Calu3 (cell line): ENCODE results near the gene NDUFB6. TPM values are rescaled to one million over a fixed set of nuclear protein-coding genes. Genes with fewer than 3 reads are reported as not detected.

Source experiments
- BruUV-seq: library from RNA; stranded (reverse); fragments of 400-500 nt; replicated peaks from 2 replicates; lab custom pipeline; 2021; lab: Mats Ljungman, UMichigan
- CTCF ChIA-PET: fragments of 300-600 bp; sonication (Branson Sonifier 250); formaldehyde crosslinking; loops from one replicate; lab custom pipeline; 2022; ENCODE audit warnings: antibody characterized with exemption; lab: Charles Lee
- DNase-seq: peaks from one replicate; pipeline ENCODE4 v3.0.0; 2022
- H3K27ac Mint-ChIP-seq: one replicate; pipeline ENCODE4 v1.8.0; 2022; ENCODE audit warnings: mixed read lengths; ENCODE audit not compliant: unreplicated experiment
- H3K27me3 Mint-ChIP-seq: one replicate; pipeline ENCODE4 v1.8.0; 2022; ENCODE audit warnings: mixed read lengths; ENCODE audit not compliant: unreplicated experiment
- H3K36me3 Mint-ChIP-seq: one replicate; pipeline ENCODE4 v1.8.0; 2022; ENCODE audit warnings: mild to moderate bottlenecking, moderate library complexity, mixed read lengths; ENCODE audit not compliant: insufficient read depth, unreplicated experiment
- H3K4me1 Mint-ChIP-seq: one replicate; pipeline ENCODE4 v1.8.0; 2022; ENCODE audit warnings: mild to moderate bottlenecking, low read depth, mixed read lengths; ENCODE audit not compliant: unreplicated experiment
- H3K4me3 Mint-ChIP-seq: one replicate; pipeline ENCODE4 v1.8.0; 2022; ENCODE audit warnings: mild to moderate bottlenecking, low read depth, moderate library complexity, mixed read lengths; ENCODE audit not compliant: unreplicated experiment
- H3K9me3 Mint-ChIP-seq: one replicate; pipeline ENCODE4 v1.8.0; 2022; ENCODE audit warnings: low read depth, mixed read lengths; ENCODE audit not compliant: unreplicated experiment
- intact Hi-C: fragments of 100-400 bp; cut with micrococcal nuclease; formaldehyde crosslinking; loops from one replicate; pipeline ENCODE4 v1.10.0; 2022; ENCODE audit not compliant: unreplicated experiment
- total RNA-seq: library from RNA; stranded (reverse); gene quantifications from 2 replicates; pipeline ENCODE4 v1.2.3, GENCODE V29; 2022
- TF ChIP-seq, protein P1 (sequence below): fragments of 200-600 bp; IDR thresholded peaks from one replicate; pipeline ENCODE4 v1.8.0; 2022; ENCODE audit warnings: antibody characterized with exemption; ENCODE audit not compliant: unreplicated experiment

NDUFB6 gene
- total RNA-seq, 1 experiment from 2014 or later = 48.1 TPM

- no peaks in the 10 kb centered on the region for H3K9me3 Mint-ChIP-seq
- H3K4me3 Mint-ChIP-seq = no peak overlapping the region
- CTCF ChIA-PET = interaction anchor here (0.6 to 4.3 kb wide), 7 partner anchors 8 to 389 kb away, joined by 3 to 86 read pairs (median 7); no protein-coding TSS in a partner anchor
- BruUV-seq = no TSS peak
- no peak for DNase-seq
- peaks cover 29% of the 10 kb centered on the region for H3K4me1 Mint-ChIP-seq
- TF ChIP-seq, protein P1, sequence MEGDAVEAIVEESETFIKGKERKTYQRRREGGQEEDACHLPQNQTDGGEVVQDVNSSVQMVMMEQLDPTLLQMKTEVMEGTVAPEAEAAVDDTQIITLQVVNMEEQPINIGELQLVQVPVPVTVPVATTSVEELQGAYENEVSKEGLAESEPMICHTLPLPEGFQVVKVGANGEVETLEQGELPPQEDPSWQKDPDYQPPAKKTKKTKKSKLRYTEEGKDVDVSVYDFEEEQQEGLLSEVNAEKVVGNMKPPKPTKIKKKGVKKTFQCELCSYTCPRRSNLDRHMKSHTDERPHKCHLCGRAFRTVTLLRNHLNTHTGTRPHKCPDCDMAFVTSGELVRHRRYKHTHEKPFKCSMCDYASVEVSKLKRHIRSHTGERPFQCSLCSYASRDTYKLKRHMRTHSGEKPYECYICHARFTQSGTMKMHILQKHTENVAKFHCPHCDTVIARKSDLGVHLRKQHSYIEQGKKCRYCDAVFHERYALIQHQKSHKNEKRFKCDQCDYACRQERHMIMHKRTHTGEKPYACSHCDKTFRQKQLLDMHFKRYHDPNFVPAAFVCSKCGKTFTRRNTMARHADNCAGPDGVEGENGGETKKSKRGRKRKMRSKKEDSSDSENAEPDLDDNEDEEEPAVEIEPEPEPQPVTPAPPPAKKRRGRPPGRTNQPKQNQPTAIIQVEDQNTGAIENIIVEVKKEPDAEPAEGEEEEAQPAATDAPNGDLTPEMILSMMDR = no peak
- no peaks in the 10 kb centered on the region for H3K36me3 Mint-ChIP-seq
- H3K27me3 Mint-ChIP-seq = no peaks in the 10 kb centered on the region
- no peak overlapping the region for H3K27ac Mint-ChIP-seq
- intact Hi-C loops = loop anchor here (1.0 kb wide), 1 partner anchor 388 kb away; no protein-coding TSS in a partner anchor
These were observed 7.8 kb upstream of the NDUFB6 start for GRCh38 chr9:32580631-32581300.

- peak; percentile 69 for DNase-seq
- CTCF ChIA-PET = interaction anchor here (0.6 to 4.3 kb wide), 5 partner anchors 9 to 388 kb away, joined by 3 to 86 read pairs (median 4); partner anchors contain the start of gene RIGI
- Mint-ChIP-seq H3K27ac (no peak overlapping the region), H3K9me3 (no peaks in the 10 kb centered on the region), H3K27me3 (no peaks in the 10 kb centered on the region), H3K36me3 (no peaks in the 10 kb centered on the region), H3K4me3 (no peak overlapping the region), H3K4me1 (peaks cover 26% of the 10 kb centered on the region)
- BruUV-seq = no TSS peak
- intact Hi-C loops = loop anchor here (1.0 to 2.0 kb wide), 2 partner anchors 147 to 202 kb away; no protein-coding TSS in a partner anchor
- TF ChIP-seq, protein P1 = peak; percentile 16
These were observed 6.9 kb upstream of the NDUFB6 start for GRCh38 chr9:32579706-32580331.

DNA sequence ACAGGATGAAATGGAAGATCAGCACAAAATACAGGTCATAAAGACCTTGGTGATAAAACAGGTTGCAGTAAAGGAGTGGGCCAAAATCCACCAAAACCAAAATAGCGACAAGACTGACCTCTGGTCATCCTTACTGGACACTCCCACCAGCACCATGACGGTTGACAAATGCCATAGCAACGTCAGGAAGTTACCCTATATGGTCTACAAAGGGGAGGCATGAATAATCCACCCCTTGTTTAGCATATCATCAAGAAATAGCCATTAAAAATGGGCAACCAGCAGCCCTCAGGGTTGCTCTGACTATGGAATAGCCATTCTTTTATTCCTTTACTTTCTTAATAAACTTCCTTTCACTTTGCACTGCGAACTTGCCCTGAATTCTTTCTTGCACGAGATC, 6.0 kb upstream of the NDUFB6 start:
- Mint-ChIP-seq H3K9me3 (no peaks in the 10 kb centered on the region), H3K36me3 (no peaks in the 10 kb centered on the region), H3K27me3 (no peaks in the 10 kb centered on the region), H3K4me3 (no peak overlapping the region), H3K4me1 (peaks cover 21% of the 10 kb centered on the region), H3K27ac (no peak overlapping the region)
- no TSS peak for BruUV-seq
- no peak for DNase-seq
- TF ChIP-seq, protein P1 = no peak
- CTCF ChIA-PET = interaction anchor here (1.5 to 4.3 kb wide), 2 partner anchors 10 to 201 kb away, joined by 9 to 86 read pairs; no protein-coding TSS in a partner anchor
- intact Hi-C loops = loop anchor here (1.0 to 2.0 kb wide), 2 partner anchors 146 to 201 kb away; no protein-coding TSS in a partner anchor

GRCh38 chr9:32577316-32577715, 4.4 kb upstream of the NDUFB6 start:
- Mint-ChIP-seq H3K4me3 (no peak overlapping the region), H3K27me3 (no peaks in the 10 kb centered on the region), H3K36me3 (peaks cover 11% of the 10 kb centered on the region), H3K4me1 (peaks cover 21% of the 10 kb centered on the region), H3K27ac (no peak overlapping the region), H3K9me3 (no peaks in the 10 kb centered on the region)
- intact Hi-C loops = no loop called here
- TF ChIP-seq, protein P1 = no peak
- CTCF ChIA-PET = interaction anchor here (1.7 kb wide), 1 partner anchor 198 kb away, joined by 4 read pairs; no protein-coding TSS in a partner anchor
- DNase-seq = no peak
- BruUV-seq = no TSS peak
